GM12878 (cell line): ENCODE data around the gene SLC4A9.

ENCODE experiments used
- CBFB ChIP-seq: IDR thresholded peaks from 2 replicates; pipeline ENCODE4 v1.6.1; 2016; ENCODE audit warnings: antibody characterized with exemption, low read depth
- CTCF ChIP-seq, 3 experiments: IDR thresholded peaks in 2 of 3; conservative IDR thresholded peaks in 1 of 3; 2 replicates each; pipeline ENCODE4 v1.5.1; 2011; ENCODE audit warnings: low read depth in 3 of 3, low read length in 3 of 3, mild to moderate bottlenecking in 3 of 3, control low read depth in 2 of 3, moderate library complexity in 2 of 3, inconsistent platforms in 1 of 3, mixed read lengths in 1 of 3; ENCODE audit not compliant: control insufficient read depth in 2 of 3, insufficient read depth in 1 of 3; ENCODE audit errors: extremely low read depth in 1 of 3
- CUX1 ChIP-seq: IDR thresholded peaks from 2 replicates; pipeline ENCODE4 v1.6.1; 2012; ENCODE audit warnings: improper control_type of control experiment, low read depth, low read length; ENCODE audit not compliant: insufficient replicate concordance
- DPF2 ChIP-seq: fragments of 450-650 bp; IDR thresholded peaks from 2 replicates; pipeline ENCODE4 v1.6.1; 2017; ENCODE audit warnings: mild to moderate bottlenecking
- EED ChIP-seq: sonication (generic); IDR thresholded peaks from 2 replicates; pipeline ENCODE4 v1.6.1; 2016; ENCODE audit warnings: antibody characterized with exemption, low read depth
- MTA3 ChIP-seq: IDR thresholded peaks from 2 replicates; pipeline ENCODE4 v1.6.1; 2012; ENCODE audit warnings: low read length, inconsistent platforms, borderline replicate concordance
- NRF1 ChIP-seq: conservative IDR thresholded peaks from 2 replicates; pipeline ENCODE4 v1.6.1; 2011; ENCODE audit warnings: mild to moderate bottlenecking, low read depth, low read length, improper control_type of control experiment
- POLR2A ChIP-seq: IDR thresholded peaks from 2 replicates; pipeline ENCODE4 v1.6.1; 2011; ENCODE audit warnings: low read depth, mild to moderate bottlenecking, low read length
- POLR2AphosphoS5 ChIP-seq: IDR thresholded peaks from 2 replicates; pipeline ENCODE4 v1.6.1; 2011; ENCODE audit warnings: mild to moderate bottlenecking, low read length, inconsistent platforms
- STAT1 ChIP-seq: fragments of 450-650 bp; conservative IDR thresholded peaks from 2 replicates; pipeline ENCODE4 v1.6.1; 2014; ENCODE audit warnings: antibody characterized with exemption, mild to moderate bottlenecking
- YY1 ChIP-seq: IDR thresholded peaks from 2 replicates; pipeline ENCODE4 v1.6.1; 2011; ENCODE audit warnings: low read depth, mild to moderate bottlenecking, low read length
- TF ChIP-seq, protein P1 (sequence below): IDR thresholded peaks from 2 replicates; pipeline ENCODE4 v1.6.1; 2011; ENCODE audit warnings: low read depth, mild to moderate bottlenecking, low read length, moderate library complexity, borderline replicate concordance; ENCODE audit errors: extremely low read depth
- TF ChIP-seq, protein P2 (sequence below): fragments of 450-650 bp; IDR thresholded peaks from 2 replicates; pipeline ENCODE4 v1.6.1; 2016; ENCODE audit warnings: mild to moderate bottlenecking

GRCh38 chr5:140393738-140394137 is 33.7 kb downstream of the SLC4A9 start:
- TF ChIP-seq NRF1 (no peak), POLR2A (no peak), POLR2AphosphoS5 (no peak), CTCF (IDR thresholded peaks at IDR 0.05 in 2 of 3, conservative IDR thresholded peaks at IDR 0.05 in 1 of 3; ENCODE audit: control insufficient read depth in 2 of 3, extremely low read depth in 1 of 3, insufficient read depth in 1 of 3, low read depth in 3 of 3, low read length in 3 of 3) (no peak), CBFB (no peak), YY1 (no peak), CUX1 (no peak), STAT1 (no peak), EED (no peak), MTA3 (no peak), DPF2 (no peak)
- TF ChIP-seq, protein P1, sequence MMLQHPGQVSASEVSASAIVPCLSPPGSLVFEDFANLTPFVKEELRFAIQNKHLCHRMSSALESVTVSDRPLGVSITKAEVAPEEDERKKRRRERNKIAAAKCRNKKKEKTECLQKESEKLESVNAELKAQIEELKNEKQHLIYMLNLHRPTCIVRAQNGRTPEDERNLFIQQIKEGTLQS = no peak
- TF ChIP-seq, protein P2, sequence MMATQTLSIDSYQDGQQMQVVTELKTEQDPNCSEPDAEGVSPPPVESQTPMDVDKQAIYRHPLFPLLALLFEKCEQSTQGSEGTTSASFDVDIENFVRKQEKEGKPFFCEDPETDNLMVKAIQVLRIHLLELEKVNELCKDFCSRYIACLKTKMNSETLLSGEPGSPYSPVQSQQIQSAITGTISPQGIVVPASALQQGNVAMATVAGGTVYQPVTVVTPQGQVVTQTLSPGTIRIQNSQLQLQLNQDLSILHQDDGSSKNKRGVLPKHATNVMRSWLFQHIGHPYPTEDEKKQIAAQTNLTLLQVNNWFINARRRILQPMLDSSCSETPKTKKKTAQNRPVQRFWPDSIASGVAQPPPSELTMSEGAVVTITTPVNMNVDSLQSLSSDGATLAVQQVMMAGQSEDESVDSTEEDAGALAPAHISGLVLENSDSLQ = no peak
